HG03354 (cell line): Measurements from ENCODE around the gene TTC34.

Source experiments
- ATAC-seq: cut with Tn5 transposase; IDR thresholded peaks from one replicate; pipeline ENCODE4 v1.9.1; 2021; ENCODE audit warnings: mild to moderate bottlenecking; ENCODE audit not compliant: unreplicated experiment, poor library complexity, severe bottlenecking

Gene TTC34

DNA sequence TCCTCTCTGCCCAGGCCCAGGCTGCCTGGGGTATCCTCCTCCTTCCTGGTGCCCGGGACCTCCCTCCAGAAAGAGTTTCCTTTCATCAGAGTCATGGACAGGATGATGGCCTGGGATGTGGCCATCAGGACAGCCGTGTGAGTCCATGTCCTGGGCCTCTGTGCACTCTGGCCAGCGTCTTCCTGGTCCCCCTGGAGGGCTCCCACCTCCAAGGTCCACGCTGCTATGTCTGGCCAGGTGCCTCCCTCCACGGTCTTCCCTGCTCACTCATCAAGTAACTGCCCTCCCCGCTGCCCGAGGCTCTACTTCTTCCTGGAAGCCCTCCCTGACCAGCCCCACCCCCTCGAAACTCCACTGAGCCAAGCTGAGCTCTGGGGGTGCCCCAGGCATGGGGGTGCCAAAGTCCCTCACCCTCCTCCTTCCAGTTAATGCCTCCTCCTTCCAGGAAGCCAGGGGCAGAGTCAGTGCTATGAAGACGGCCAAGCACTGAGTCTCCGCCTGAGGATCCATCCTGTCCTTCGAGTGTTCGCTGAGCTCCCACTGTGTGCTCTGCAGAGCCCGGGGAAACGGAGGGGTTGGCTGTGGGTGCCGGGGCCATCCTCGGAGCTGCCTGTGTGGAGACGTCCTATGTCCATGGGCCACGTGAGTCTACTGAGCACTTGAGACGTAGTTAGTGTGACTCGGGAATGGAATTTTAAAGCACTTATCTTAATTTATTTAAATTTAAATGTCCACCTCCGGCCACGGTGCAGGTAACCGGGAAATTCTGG is 28.5 kb upstream of the TTC34 start:
- no peak for ATAC-seq

DNA sequence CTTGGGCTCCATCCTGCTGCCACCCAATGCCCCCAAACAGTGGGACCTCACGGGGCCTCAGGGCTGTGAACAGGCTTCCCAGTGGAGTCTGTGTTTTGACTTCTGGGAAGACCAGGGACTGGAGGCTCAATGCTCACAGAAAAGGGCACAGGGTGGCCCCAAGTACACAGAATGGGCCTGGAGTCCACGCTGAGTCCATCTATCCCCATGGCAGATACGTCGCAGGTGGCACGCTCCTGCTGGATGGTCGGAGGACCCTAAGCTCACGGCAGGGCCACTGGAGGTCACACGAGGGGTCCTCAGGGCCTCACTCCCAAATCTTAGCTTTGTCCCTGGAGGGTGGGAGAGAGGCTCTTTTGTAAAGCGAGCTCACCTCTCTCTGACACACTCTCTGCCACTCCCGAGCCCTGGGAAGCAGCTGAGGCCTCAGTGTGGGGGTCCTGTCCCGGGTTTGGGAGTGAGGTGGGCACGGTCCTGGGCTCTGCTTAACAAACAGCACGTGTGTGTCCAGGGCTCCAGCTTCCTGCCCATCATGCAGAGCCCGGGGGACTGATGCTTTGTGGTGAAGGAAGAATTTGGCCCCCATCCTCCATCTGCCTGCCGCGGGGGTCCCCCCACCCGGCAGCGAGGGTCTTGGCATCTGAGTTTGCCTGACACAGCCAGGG is 27.2 kb upstream of the TTC34 start:
- no peak for ATAC-seq

DNA sequence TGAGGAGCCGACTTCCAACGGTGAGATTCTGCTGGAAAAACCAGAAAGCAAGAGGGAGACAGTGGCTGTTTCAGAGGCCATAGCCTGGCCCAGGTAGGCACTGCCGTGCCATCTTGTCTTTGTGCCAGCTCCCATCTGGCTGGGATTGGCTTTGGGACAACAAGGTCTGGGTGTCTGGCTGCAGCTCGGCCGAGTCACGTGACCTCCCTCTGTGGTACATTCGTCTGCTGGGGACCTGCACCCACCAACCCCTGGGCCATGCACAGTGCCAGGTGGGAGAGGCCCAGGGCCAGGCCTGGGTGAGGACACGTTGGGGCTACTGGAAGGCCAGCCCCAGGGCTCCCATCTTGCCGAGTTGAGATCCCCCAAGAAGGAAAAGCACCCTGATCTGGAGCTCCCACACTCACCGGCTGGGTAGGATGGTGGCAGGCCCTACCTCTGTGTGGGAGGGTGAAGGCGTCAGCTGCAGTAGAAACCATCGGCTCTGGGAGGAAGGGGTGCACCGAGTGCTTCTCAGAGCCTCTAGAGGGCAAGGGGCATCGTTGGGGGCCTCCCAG is 25.3 kb upstream of the TTC34 start:
- ATAC-seq: no peak

DNA sequence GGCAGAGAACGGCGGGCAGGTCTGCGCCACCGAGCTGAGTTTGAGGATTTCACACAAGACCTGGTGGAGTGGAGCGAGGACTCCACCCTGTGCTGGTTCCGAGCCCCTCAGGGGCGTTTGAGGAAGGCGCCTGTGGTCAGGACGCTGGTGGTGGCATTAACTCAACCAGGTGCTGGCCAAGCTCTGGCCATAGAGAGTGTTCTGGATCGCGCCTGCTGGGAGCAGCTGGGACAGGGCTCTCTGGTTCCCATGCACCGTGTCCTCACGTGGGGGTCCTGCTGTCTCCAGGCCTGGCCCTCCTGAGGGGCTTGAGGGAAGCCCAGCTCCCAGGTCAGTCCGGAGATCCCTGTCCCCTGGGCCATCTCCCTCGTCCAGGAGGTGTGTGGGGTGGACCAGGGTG is 24.8 kb upstream of the TTC34 start:
- no peak for ATAC-seq

DNA sequence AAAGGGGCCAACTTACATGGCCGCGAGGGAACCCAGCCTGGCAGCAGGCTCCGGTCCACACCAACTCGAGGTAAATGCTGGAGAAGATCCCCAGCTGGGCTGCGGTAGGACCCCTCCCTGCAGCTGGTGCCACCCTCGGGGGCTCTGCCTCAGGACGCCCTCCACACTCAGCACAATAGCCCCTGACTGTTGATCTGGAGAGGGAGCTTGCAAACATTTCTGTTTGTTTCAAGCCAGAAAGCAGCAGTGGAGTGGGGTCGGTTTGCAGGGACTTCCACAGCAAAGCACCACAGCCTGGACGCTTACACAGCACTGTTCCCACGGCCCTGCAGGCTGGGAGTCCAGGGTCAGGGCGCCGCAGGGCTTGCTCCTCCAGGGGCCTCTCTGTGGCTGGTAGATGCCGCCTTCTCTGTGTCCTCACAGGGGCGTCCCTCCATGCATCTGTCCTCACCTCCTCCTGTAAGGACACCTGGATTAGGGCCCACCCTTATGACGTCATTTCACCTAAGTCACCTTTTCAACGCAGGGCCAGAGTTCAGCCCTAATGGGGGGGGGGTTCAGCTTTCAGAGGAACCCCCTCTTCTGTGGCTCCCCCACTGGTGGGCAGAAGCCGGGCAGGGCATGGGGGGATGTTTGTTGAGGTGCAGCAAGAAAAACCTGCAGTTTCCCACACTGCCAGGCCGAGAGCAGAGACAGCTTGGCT is 24.1 kb upstream of the TTC34 start:
- no peak for ATAC-seq

DNA sequence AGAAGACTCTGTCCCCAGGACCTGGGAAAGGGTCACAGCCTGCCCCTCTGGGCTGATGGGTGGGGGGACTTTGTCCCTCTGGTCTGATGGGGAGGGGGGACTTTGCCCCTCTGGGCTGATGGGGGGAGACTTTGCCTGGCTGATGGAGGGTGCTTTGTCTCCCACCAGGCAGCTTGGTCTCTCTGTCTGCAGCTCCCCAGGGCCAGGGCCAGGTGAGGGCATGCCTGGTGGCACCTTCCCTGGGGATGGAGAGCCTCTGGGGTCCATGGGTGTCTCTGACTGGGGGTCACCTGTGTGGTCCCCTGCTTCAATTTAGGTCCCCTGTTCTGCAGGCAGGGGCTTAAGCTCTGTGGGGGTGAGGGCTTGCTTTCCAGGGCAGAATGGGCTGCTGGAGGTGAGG is 23.5 kb upstream of the TTC34 start:
- no peak for ATAC-seq

DNA sequence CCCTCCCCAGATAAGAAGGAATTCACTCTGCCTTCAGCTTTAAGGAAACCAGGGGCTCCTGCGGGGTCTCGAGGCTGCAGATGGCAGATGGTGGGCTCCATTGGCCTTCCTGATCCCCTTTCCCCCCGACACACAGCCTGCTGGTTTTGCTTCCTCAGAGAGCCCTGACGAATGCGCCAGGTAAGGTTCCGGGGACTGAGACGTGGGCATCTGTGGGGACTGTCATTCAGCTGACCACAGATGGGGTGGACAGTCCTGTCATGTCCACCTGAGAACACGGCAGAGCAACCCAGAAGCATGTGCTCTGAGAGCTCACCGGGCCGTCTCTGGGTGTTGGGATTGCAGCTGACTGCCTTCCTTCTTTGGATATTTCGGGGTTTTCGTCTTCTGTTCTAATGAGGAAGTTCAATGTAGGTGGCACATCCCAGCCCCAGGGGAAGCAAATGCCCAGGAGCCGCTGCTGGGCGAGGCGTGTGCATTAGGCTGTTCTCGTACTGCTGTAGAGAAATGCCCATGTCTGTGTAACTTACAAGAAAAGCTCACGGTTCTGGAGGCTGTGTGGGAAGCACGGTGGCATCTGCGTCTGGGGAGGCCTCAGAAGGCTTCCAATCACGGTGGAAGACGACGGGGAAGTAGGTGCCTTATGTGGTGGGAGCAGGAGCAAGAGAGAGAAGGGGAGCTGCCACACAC is 22.6 kb upstream of the TTC34 start:
- ATAC-seq: no peak

DNA sequence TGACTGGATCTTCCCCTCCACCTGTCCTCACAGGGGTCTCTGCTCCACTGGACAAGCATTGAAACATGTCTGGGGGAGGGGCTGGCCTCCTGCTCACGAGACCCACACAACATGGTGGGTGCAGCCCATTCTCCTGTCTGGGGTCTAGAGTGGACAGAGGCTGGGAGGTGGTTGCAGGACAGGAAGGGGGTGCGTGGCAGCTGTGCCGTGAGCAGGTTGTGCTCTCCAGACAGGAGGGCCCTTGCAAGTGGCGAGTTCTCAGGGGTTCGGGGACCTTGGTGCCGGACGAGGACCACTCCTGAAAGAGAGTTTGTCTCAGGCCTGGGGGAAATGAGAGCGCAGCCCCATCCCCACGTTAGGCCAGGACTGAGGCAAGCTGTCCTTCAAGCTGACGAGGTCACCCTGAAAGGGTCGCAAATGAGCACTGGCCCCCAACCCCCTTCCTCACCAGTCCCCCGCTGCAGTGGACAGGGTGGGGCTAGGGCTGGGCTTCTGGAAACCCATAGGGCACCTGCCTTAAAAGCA is 21.2 kb upstream of the TTC34 start:
- ATAC-seq: no peak

DNA sequence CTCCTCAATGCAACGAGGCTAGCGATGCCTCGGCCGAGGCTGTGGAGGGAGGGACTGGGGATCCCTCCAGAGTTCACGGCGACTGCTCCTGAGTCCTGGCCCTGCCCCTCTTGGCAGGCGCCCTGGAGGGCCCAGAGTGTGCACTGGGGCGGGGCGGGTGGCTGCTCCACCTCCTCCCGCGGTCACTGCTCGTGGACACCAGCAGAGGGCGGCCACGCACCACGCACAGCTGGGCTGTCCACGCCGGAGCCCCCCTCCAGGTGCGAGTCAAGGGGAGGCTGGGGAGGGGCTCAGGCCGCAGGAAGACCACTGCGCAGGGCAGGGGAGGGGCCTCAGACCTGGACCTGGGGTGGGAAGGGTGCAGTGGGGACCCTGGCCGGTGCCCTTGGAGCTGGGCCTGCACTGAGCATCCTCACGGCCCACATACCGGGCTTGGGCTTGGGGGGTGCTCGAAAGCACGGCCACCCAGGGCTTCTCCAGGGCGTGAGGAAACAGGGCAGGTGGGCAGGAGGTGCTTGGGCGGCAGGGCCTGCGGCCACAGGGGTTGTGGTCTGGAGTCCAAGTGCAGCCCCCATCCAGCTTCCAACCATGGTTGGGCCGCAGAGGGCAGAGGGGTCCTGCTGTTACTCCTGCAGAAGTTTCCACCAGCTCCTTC is 20.6 kb upstream of the TTC34 start:
- no peak for ATAC-seq

DNA sequence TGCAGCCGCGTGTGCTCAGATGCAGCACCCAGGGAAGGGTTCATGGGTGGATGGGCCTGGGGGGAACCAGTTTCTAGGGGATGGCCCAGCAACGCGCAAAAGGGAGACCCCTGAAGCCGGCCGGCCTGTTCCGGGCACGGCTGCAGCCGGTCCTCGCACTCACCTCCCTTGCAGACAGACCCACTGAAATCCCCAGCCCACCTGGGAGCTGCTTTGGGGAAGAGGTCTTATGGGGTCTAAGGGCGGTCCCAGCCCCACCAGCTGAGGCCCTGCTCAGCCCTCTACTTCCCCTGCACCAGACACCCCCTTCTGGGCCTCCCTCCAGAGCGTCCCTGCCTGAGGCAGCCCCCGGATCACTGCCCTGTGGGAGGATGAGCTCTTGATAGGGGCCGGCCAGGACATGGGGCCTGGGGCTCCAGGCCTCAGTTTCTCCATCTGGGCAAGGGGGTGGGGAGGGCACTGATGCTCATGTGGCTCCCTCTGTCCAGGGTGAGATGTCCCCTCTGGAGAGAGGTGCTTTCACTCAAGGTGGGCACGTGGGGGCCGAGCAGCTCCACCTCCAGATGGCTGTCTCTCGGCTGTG is 20.0 kb upstream of the TTC34 start:
- ATAC-seq: no peak

DNA sequence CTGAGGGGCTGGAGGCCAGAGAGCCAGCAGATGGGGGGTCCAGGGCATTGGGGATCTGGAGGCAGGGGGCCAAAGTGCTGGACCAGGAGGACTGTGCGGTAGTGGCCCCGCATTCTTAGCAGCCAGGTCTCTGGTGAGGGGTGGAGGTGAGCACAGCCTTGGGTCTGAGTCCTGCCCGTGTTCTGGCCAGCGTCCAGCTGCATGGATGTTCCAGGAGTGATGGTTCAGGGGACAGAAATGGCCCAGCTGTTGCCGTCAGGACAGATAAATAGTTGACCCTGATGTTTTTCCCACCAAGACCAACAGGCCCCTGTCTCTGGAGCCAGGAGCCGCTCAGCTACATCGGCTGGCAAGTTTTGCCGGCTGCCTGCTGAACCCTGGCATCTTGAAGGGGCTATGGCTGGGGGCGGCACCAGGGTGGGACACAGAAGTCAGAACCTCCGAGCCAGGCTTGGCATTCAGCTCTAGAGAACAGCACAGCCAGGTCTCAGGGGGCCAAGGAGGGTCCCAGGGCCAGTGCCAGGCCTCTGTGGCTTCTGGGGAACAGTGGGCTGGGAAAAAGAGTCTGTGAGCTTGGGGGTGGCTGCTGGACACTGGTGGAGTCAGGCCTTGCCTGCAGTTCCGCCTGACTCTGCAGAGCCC is 19.4 kb upstream of the TTC34 start:
- ATAC-seq: no peak

DNA sequence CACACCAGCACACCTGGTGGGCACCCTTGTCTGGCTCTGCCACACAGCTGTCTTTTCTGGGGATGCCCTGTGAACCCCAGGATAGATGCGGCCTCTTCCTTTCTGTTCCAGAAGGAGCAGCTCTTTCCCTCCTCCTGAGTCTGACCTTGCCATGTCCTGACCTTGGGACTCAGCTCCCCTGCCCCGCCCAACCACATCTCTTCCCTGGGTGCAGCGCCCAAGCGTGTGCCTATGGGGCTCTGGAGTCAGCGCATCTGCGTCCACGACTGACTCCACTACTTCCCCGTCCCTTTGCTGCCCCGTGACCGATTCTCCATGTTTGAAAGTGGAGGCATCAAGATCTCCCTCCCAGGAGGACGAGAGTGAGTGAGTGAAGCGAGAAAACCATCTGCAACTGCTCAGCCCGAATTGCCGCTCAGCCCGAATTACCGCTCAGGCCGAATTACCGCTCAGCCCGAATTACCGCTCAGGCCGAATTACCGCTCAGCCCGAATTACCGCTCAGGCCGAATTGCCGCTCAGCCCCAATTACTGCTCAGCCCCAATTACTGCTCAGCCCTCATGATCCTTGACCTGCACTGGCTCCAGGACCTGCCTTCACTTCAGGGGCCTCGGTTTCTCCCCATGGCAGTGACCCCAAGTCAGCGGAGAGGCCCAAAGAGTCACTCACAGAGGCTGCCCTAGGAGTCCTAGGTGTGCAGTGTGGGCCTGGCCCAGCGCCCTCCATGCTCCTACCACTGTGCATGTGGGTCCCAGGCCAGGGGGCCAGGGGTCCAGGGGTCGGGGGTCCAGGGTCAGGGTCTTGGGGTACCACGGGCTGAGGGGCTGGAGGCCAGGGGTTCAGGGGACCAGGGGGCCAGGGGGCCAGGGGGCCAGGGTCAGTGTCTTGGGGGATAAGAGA is 18.6 kb upstream of the TTC34 start:
- no peak for ATAC-seq

DNA sequence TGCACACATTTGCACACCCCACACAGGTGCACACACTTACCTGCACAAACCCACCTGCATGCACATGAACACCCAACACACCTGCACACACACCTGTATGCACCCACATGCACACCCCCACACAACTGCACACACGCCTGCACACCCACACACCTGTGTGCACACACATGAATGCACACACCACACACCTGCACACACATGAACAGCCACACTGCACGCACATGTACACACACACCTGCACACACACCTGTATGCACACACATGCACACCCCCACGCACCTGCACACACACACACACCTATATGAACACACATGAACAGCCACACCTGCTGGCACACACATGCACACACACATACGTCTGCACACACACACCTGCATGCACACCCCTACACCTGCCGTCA is 17.9 kb upstream of the TTC34 start:
- ATAC-seq: no peak

DNA sequence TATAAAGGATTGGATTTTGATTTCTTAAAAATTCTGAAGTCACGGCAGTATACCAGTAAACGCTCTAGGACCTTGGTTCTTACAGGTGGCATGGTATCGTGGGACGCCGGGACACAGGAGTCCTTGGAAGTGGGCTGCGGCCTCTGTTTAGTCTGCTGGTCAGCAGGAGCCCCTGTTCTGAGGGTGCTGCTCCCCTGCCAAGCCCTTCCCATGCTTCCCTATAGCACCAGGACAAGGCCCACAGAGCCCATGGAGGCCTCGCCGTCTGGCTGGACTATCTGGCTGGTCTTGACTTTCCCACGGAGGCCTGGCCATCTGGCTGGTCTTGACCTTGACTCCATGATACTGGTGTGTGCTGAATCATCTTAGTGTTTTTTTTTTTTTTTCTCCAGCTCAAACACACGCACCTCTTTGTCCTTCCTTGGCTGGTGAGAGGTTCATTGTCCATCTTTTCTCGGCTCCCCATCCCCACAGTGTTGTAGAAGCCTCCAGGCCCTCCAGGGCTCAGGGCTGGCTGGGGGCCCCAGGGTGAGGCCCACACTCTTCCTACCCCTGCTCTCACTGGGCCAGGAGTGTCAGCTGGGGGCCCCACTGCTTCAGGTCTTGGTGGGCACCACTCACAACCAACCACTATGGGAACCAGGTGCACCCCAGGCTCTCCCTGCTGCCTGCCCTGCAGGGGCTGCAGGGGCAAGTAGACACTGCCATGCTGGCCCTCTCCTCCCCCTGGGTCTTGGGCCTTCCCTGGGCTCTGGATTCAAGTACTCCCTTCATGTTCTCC is 16.5 kb upstream of the TTC34 start:
- no peak for ATAC-seq

DNA sequence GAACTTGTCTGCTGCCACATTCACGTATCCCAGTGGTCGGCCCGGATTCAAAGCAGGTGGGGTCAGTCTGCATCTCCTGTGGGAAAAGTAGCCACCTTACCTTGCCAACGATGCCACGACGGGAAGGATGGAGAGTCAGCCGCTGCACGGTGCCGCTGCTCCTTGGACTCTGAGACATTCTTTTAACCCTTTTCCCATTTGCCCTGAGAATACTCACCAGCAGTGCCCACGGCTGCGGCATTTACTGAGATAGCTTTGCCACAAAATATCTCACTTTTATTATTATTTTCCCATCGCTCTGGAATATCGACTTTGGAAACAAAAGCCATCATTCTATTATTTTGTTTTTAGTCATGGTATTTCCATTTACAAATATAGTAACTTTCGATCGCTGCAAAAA is 15.3 kb upstream of the TTC34 start:
- ATAC-seq: no peak

DNA sequence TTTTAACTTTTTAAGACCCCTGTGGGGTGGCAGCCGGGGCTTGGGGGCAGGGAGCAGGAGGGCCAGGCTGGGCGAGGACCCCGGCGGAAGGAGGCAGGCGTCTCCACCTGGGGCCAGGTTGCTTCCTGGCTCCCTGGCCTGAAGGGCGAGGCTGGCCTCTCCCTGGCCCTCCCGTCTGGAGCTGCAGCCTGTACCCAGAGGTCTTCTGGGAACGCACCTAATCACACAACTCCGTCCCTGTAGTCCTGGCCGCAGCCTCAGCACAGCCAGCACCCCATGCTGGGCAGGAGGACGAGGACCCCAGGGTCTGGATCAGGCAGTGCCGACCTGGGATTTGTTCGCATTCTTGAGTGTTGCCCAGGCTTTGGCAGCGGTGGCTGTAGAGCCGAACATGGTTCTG is 14.1 kb upstream of the TTC34 start:
- ATAC-seq: no peak

DNA sequence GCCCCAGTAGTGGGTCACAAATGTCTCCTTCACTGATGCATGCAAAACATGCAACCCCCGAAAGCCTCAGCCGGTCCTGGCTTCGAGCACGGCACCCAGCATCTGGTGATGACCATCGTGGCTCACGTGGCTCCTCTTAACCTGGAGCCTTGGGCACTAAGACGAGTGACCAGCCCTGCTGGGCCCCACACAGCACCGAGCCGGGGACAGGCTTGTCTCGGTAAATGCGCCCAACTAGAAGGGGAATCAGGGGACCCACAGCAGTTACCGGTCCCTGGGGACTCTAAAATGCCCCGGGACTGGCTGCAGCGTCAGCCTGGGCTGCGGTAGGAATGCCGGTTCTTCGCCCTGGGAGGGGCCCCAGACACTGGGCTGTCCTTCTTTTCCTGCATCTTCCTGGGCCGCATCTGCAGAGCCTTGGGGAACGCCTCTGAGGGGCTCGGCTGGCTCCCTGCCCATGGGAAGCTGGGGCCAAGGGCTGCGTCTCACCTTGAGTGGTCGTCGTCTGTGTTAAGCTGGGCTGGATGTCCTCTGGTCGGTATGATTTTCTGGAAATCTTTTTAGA is 13.1 kb upstream of the TTC34 start:
- no peak for ATAC-seq
